Measurements from ENCODE around the gene MIS18A. TPM values are rescaled to one million over a fixed set of nuclear protein-coding genes. Genes with fewer than 3 reads are reported as not detected.

Gene MIS18A
- total and polyA plus RNA-seq, 10 of the 15 experiments (the other 5 are each of a cell fraction or from before 2014, with no cell fraction given), result 6.5 to 48.9 (median 24.8) TPM

DNA sequence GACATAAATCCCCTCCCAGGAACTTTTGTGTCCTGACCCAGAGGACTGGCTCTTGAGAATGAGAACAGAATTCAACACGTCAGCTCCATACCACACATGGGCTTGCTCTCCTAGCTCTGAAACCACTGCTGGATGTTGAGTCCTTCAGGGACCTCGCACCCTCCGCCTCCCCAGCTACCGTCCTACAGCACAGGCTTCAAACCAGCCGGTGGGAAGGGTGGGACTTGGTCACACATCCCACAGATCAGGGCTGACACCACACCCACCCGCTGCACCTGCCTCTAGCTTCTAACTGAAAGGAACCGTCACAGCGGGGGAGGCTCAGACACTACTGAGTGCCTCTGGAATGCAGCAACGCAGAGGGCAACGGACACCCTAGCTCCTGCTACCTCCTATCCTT is 43.8 kb upstream of the MIS18A start:
- Histone ChIP-seq H3K79me2 (ENCODE audit: control insufficient read depth, insufficient read depth, low read length) (no peaks in the 10 kb centered on the region), H3K27ac (ENCODE audit: control insufficient read depth, insufficient read depth) (no peak overlapping the region), H3K9me3 (replicated peaks; ENCODE audit: control insufficient read depth, insufficient read depth, low read length) (no peaks in the 10 kb centered on the region; the same call in 2 of the 3 replicates), H3K36me3 (ENCODE audit: control insufficient read depth in 2 of 2, insufficient read depth in 2 of 2, low read length in 1 of 2) (peaks cover 38 to 43% of the 10 kb centered on the region in 2 experiments), H2AFZ (ENCODE audit: control insufficient read depth, low read depth, low read length) (no peak overlapping the region), H3K4me3 (no peak overlapping the region), H3K4me1 (ENCODE audit: control insufficient read depth, insufficient read depth, low read length) (no peaks in the 10 kb centered on the region), H3K27me3 (replicated peaks in 1 of 2; ENCODE audit: control insufficient read depth in 2 of 2, insufficient read depth in 2 of 2, low read length in 1 of 2) (no peaks in the 10 kb centered on the region), H3K4me2 (ENCODE audit: control insufficient read depth, insufficient read depth) (no peak overlapping the region), H4K20me1 (ENCODE audit: control insufficient read depth, insufficient read depth) (no peaks in the 10 kb centered on the region), H3K9ac (ENCODE audit: control insufficient read depth, insufficient read depth, low read length) (no peak overlapping the region)
- no TSS peak for BruUV-seq (replicated peaks)
- in situ Hi-C loops (cut with MboI), result no loop called here
- DNase-seq (ENCODE audit: low read depth, low spot score) (no peak), FAIRE-seq (no peak), ATAC-seq (no peak)
- CTCF ChIA-PET, result interaction anchor here (0.6 kb wide), 1 partner anchor 359 kb away, joined by 3 read pairs; no protein-coding TSS in a partner anchor
- SMC1A ChIA-PET (ENCODE audit: uncharacterized antibody, unreplicated experiment), result no interaction called here
- POLR2A ChIA-PET, result no interaction called here
- intact Hi-C loops (cut with micrococcal nuclease; ENCODE audit: unreplicated experiment), result no loop called here
- WGBS (ENCODE audit: insufficient coverage, insufficient replicate concordance, low lambda C conversion rate, missing lambda C conversion rate), result 94% methylated on average over 10 of the region's 10 CpGs
- RAD21 ChIA-PET (ENCODE audit: unreplicated experiment), result no interaction called here
- TF ChIP-seq, protein P1, sequence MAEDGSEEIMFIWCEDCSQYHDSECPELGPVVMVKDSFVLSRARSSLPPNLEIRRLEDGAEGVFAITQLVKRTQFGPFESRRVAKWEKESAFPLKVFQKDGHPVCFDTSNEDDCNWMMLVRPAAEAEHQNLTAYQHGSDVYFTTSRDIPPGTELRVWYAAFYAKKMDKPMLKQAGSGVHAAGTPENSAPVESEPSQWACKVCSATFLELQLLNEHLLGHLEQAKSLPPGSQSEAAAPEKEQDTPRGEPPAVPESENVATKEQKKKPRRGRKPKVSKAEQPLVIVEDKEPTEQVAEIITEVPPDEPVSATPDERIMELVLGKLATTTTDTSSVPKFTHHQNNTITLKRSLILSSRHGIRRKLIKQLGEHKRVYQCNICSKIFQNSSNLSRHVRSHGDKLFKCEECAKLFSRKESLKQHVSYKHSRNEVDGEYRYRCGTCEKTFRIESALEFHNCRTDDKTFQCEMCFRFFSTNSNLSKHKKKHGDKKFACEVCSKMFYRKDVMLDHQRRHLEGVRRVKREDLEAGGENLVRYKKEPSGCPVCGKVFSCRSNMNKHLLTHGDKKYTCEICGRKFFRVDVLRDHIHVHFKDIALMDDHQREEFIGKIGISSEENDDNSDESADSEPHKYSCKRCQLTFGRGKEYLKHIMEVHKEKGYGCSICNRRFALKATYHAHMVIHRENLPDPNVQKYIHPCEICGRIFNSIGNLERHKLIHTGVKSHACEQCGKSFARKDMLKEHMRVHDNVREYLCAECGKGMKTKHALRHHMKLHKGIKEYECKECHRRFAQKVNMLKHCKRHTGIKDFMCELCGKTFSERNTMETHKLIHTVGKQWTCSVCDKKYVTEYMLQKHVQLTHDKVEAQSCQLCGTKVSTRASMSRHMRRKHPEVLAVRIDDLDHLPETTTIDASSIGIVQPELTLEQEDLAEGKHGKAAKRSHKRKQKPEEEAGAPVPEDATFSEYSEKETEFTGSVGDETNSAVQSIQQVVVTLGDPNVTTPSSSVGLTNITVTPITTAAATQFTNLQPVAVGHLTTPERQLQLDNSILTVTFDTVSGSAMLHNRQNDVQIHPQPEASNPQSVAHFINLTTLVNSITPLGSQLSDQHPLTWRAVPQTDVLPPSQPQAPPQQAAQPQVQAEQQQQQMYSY (CRISPR knock-in tag; IDR thresholded peaks at IDR 0.05), result no peak
- TF ChIP-seq HDAC6 (IDR thresholded peaks at IDR 0.05; ENCODE audit: unreplicated experiment), result no peak
- TF ChIP-seq ZSCAN29 (IDR thresholded peaks at IDR 0.05), result no peak
- no peak for TF ChIP-seq CREM (IDR thresholded peaks at IDR 0.05; ENCODE audit: low read depth)
- TF ChIP-seq, protein P2, sequence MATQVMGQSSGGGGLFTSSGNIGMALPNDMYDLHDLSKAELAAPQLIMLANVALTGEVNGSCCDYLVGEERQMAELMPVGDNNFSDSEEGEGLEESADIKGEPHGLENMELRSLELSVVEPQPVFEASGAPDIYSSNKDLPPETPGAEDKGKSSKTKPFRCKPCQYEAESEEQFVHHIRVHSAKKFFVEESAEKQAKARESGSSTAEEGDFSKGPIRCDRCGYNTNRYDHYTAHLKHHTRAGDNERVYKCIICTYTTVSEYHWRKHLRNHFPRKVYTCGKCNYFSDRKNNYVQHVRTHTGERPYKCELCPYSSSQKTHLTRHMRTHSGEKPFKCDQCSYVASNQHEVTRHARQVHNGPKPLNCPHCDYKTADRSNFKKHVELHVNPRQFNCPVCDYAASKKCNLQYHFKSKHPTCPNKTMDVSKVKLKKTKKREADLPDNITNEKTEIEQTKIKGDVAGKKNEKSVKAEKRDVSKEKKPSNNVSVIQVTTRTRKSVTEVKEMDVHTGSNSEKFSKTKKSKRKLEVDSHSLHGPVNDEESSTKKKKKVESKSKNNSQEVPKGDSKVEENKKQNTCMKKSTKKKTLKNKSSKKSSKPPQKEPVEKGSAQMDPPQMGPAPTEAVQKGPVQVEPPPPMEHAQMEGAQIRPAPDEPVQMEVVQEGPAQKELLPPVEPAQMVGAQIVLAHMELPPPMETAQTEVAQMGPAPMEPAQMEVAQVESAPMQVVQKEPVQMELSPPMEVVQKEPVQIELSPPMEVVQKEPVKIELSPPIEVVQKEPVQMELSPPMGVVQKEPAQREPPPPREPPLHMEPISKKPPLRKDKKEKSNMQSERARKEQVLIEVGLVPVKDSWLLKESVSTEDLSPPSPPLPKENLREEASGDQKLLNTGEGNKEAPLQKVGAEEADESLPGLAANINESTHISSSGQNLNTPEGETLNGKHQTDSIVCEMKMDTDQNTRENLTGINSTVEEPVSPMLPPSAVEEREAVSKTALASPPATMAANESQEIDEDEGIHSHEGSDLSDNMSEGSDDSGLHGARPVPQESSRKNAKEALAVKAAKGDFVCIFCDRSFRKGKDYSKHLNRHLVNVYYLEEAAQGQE (IDR thresholded peaks at IDR 0.05; ENCODE audit: low read depth, low read length), result no peak
- TF ChIP-seq FOXK2 (IDR thresholded peaks at IDR 0.05), result no peak
- TF ChIP-seq, protein P3, sequence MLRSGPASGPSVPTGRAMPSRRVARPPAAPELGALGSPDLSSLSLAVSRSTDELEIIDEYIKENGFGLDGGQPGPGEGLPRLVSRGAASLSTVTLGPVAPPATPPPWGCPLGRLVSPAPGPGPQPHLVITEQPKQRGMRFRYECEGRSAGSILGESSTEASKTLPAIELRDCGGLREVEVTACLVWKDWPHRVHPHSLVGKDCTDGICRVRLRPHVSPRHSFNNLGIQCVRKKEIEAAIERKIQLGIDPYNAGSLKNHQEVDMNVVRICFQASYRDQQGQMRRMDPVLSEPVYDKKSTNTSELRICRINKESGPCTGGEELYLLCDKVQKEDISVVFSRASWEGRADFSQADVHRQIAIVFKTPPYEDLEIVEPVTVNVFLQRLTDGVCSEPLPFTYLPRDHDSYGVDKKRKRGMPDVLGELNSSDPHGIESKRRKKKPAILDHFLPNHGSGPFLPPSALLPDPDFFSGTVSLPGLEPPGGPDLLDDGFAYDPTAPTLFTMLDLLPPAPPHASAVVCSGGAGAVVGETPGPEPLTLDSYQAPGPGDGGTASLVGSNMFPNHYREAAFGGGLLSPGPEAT (IDR thresholded peaks at IDR 0.05; ENCODE audit: low read depth), result no peak
- TF ChIP-seq NR2C1 (IDR thresholded peaks at IDR 0.05), result no peak
- TF ChIP-seq SP1 (IDR thresholded peaks at IDR 0.05; ENCODE audit: low read depth, low read length), result no peak
- TF ChIP-seq EZH2 (IDR thresholded peaks at IDR 0.05; ENCODE audit: borderline replicate concordance, control insufficient read depth, low read depth, low read length), result no peak
- TF ChIP-seq CHD4 (IDR thresholded peaks at IDR 0.05), result no peak
- no peak for TF ChIP-seq EP300 (IDR thresholded peaks at IDR 0.05; ENCODE audit: borderline replicate concordance in 1 of 2, control insufficient read depth in 1 of 2, low read depth in 2 of 2, low read length in 2 of 2)
- no peak for TF ChIP-seq RBBP5 (conservative IDR thresholded peaks at IDR 0.05)
- TF ChIP-seq, protein P4, sequence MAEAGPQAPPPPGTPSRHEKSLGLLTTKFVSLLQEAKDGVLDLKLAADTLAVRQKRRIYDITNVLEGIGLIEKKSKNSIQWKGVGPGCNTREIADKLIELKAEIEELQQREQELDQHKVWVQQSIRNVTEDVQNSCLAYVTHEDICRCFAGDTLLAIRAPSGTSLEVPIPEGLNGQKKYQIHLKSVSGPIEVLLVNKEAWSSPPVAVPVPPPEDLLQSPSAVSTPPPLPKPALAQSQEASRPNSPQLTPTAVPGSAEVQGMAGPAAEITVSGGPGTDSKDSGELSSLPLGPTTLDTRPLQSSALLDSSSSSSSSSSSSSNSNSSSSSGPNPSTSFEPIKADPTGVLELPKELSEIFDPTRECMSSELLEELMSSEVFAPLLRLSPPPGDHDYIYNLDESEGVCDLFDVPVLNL (IDR thresholded peaks at IDR 0.05; ENCODE audit: low read depth, low read length), result no peak
